Lung (tissue), 12 donors: ENCODE data around the gene BORCS5. TPM values are rescaled to one million over a fixed set of nuclear protein-coding genes. Genes with fewer than 3 reads are reported as not detected.
"Not testable (repeated sequence)": the region's sequence is repeated elsewhere in the genome, so short reads cannot be mapped to it uniquely, and the experiment has no call there.

ENCODE experiments used
- ATAC-seq: fragments of 200-7000 bp; cut with Tn5 transposase; one replicate; pipeline ENCODE4 v1.9.1; 2020; ENCODE audit warnings: moderate number of reproducible peaks; ENCODE audit not compliant: insufficient read depth, low FRiP score
- DNase-seq, 3 donors: peaks; one replicate each; pipeline ENCODE4 v3.0.0-alpha.2; 2013 to 2017
- H3K27ac ChIP-seq, 2 donors: one replicate each; pipeline ENCODE4 v1.5.1; 2013; ENCODE audit warnings: mild to moderate bottlenecking in 2 of 2, moderate library complexity in 2 of 2, control low read depth in 1 of 2, inconsistent platforms in 1 of 2, low read depth in 1 of 2, low read length in 1 of 2
- H3K27me3 ChIP-seq, 3 donors: one replicate each; pipeline ENCODE4 v1.5.1; 2013; ENCODE audit warnings: low read length in 2 of 3; ENCODE audit not compliant: control insufficient read depth in 3 of 3, insufficient read depth in 3 of 3
- H3K36me3 ChIP-seq, 4 donors: one replicate each; pipeline ENCODE4 v1.5.1; 2013; ENCODE audit warnings: low read length in 4 of 4, mild to moderate bottlenecking in 1 of 4, moderate library complexity in 1 of 4; ENCODE audit not compliant: control insufficient read depth in 4 of 4, insufficient read depth in 4 of 4
- H3K4me1 ChIP-seq, 5 donors: one replicate each; pipeline ENCODE4 v1.5.1; 2013; ENCODE audit warnings: low read length in 5 of 5, mild to moderate bottlenecking in 2 of 5, moderate library complexity in 1 of 5; ENCODE audit not compliant: control insufficient read depth in 5 of 5, insufficient read depth in 5 of 5
- H3K4me3 ChIP-seq: one replicate; pipeline ENCODE4 v1.5.1; 2013; ENCODE audit warnings: mild to moderate bottlenecking, control low read depth, moderate library complexity
- H3K9ac ChIP-seq, 2 donors: one replicate each; pipeline ENCODE4 v1.5.1; 2013; ENCODE audit warnings: low read length in 2 of 2, control low read depth in 1 of 2; ENCODE audit not compliant: insufficient read depth in 1 of 2
- H3K9me3 ChIP-seq, 4 donors: one replicate each; pipeline ENCODE4 v1.5.1; 2013; ENCODE audit warnings: low read length in 3 of 4, mild to moderate bottlenecking in 1 of 4, moderate library complexity in 1 of 4; ENCODE audit not compliant: control insufficient read depth in 4 of 4, insufficient read depth in 3 of 4
- CTCF ChIP-seq: IDR thresholded peaks from 2 replicates; pipeline ENCODE4 v1.5.1; 2012; ENCODE audit warnings: mild to moderate bottlenecking; ENCODE audit errors: control extremely low read depth, extremely low read depth
- WGBS, 2 donors: extraction: QIAGEN DNeasy Blood & Tissue Kit; methylation state at CpG; one replicate each; pipeline ENCODE4 v1.1.7; 2013; 5-methylcytosine and 5-hydroxymethylcytosine counted together
- polyA plus RNA-seq, 2 donors: library from polyadenylated mRNA; stranded (reverse); fragments of 200-250 nt; gene quantifications; one replicate each; pipeline ENCODE4 v1.2.1, GENCODE V29; 2013
- total RNA-seq, 2 donors: library from RNA; depleted of rRNA in 1 of 2; stranded (reverse); fragments of >200 nt in 1 of 2; gene quantifications; one replicate each; pipeline ENCODE4 v1.2.1, GENCODE V29; 2014 to 2021
- donor health status: control.
- donor health status: control.
- donor health status: Bipolar disorder and iron deficiency.
- donor health status: healthy.
- donor health status: DM: yes; HTN: yes; CAD: no.

BORCS5 gene
- total and polyA plus RNA-seq, 4 donors = 4.7 to 26.8 (median 10.3) TPM

GRCh38 chr12:12404297-12404696 is 47.4 kb downstream of the BORCS5 start:
- WGBS, 2 donors = 88 to 97% methylated on average over 1 of the region's 1 CpG
- no peak overlapping the region for H3K27ac ChIP-seq
- no peaks in the 10 kb centered on the region for H3K36me3 ChIP-seq
- no peak overlapping the region for H3K9ac ChIP-seq
- TF ChIP-seq CTCF = no peak
- ATAC-seq = no peak
- no peaks in the 10 kb centered on the region for H3K9me3 ChIP-seq
- H3K27me3 ChIP-seq = no peaks in the 10 kb centered on the region
- peaks cover 0 to 18% (median 5%) of the 10 kb centered on the region in 5 donors for H3K4me1 ChIP-seq
- no peak overlapping the region for H3K4me3 ChIP-seq
- no peak for DNase-seq

- no peaks in the 10 kb centered on the region for H3K27me3 ChIP-seq
- H3K9ac ChIP-seq = no peak overlapping the region
- 53 to 69% methylated on average over 5 of the region's 5 CpGs for WGBS, 2 donors
- H3K4me1 ChIP-seq = peaks cover 0 to 15% (median 3%) of the 10 kb centered on the region in 5 donors
- peak in 1 of 3 donors; percentile 39 for DNase-seq
- no peaks in the 10 kb centered on the region for H3K9me3 ChIP-seq
- no peak overlapping the region for H3K4me3 ChIP-seq
- no peak for TF ChIP-seq CTCF
- peak overlapping the region in 1 of 2 donors; percentile 37 for H3K27ac ChIP-seq
- H3K36me3 ChIP-seq = no peaks in the 10 kb centered on the region
- ATAC-seq = peak; percentile 72
Observed at GRCh38 chr12:12405882-12406281, 49.0 kb downstream of the BORCS5 start.

GRCh38 chr12:12406762-12407161 is 49.9 kb downstream of the BORCS5 start:
- no peaks in the 10 kb centered on the region for H3K27me3 ChIP-seq
- H3K4me3 ChIP-seq = no peak overlapping the region
- H3K27ac ChIP-seq = peak overlapping the region in 1 of 2 donors; percentile 29
- no peaks in the 10 kb centered on the region for H3K9me3 ChIP-seq
- H3K36me3 ChIP-seq = no peaks in the 10 kb centered on the region
- DNase-seq = no peak
- ATAC-seq = no peak
- TF ChIP-seq CTCF = no peak
- no peak overlapping the region for H3K9ac ChIP-seq
- peaks cover 0 to 15% (median 3%) of the 10 kb centered on the region in 5 donors for H3K4me1 ChIP-seq

GRCh38 chr12:12408265-12408690 is 51.4 kb downstream of the BORCS5 start:
- Histone ChIP-seq H3K36me3 (no peaks in the 10 kb centered on the region), H3K9me3 (no peaks in the 10 kb centered on the region), H3K4me1 (peaks cover 0 to 14% (median 2%) of the 10 kb centered on the region in 5 donors), H3K9ac (no peak overlapping the region), H3K27me3 (no peaks in the 10 kb centered on the region), H3K4me3 (no peak overlapping the region), H3K27ac (no peak overlapping the region)
- ATAC-seq = no peak
- 40 to 69% methylated on average over 1 of the region's 1 CpG for WGBS, 2 donors
- DNase-seq = no peak
- no peak for TF ChIP-seq CTCF

GRCh38 chr12:12409337-12409736 is 52.5 kb downstream of the BORCS5 start:
- H3K9me3 ChIP-seq, ATAC-seq, H3K27ac ChIP-seq, DNase-seq, H3K36me3 ChIP-seq, H3K27me3 ChIP-seq, H3K4me3 ChIP-seq, H3K9ac ChIP-seq: not testable (repeated sequence)
- H3K4me1 ChIP-seq = peaks cover 0 to 12% (median 0%) of the 10 kb centered on the region in 5 donors
- 93 to 100% methylated on average over 1 of the region's 2 CpGs for WGBS, 2 donors
